ENCODE measurements around the gene MRPS10.

- TF ChIP-seq CTCF (IDR thresholded peaks at IDR 0.05) (peak; percentile 84), POLR2AphosphoS5 (IDR thresholded peaks at IDR 0.05; ENCODE audit: low read depth, low read length) (no peak), TCF7L2 (IDR thresholded peaks at IDR 0.05; ENCODE audit: low read depth, low read length) (no peak), REST (IDR thresholded peaks at IDR 0.05; ENCODE audit: insufficient read depth in 1 of 2, low read depth in 2 of 2, low read length in 1 of 2) (no peak)
Observed at GRCh38 chr6:42260972-42261371, 43.3 kb upstream of the MRPS10 start.

Data from Panc1 (cell line).